Measurements from ENCODE around the gene MALT1.

The MALT1 gene

DNA sequence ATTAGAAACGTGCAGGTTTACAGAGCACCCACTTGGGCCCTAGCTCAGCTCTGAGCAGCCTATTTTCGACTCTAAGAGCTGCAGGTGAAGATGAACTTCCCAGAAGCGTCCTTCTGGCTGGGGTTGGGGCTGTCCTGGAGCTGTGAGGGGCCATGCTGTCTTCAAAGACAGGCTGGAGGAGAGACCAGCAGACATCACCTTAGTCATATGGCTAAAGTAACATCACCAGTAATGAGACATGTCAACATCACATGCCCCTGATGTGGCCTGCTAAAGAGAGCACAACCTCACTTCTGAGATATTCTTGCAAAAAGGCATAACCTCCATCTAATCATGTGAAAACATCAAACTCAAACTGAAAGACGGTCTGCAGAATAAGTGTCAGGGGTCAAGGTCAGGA, 106.2 kb downstream of the MALT1 start:
- H2AFZ ChIP-seq (ENCODE audit: low read depth, low read length, severe bottlenecking), result no peak overlapping the region
- no peak overlapping the region for H3K4me3 ChIP-seq (ENCODE audit: insufficient read depth, low read length, poor library complexity, severe bottlenecking)
- H3K27ac ChIP-seq (ENCODE audit: low read depth, low read length), result no peak overlapping the region
- no peaks in the 10 kb centered on the region for H3K27me3 ChIP-seq (ENCODE audit: low read length)
- no peaks in the 10 kb centered on the region for H3K9me2 ChIP-seq (replicated peaks; ENCODE audit: insufficient read depth, low read length)
- TF ChIP-seq, protein P1, sequence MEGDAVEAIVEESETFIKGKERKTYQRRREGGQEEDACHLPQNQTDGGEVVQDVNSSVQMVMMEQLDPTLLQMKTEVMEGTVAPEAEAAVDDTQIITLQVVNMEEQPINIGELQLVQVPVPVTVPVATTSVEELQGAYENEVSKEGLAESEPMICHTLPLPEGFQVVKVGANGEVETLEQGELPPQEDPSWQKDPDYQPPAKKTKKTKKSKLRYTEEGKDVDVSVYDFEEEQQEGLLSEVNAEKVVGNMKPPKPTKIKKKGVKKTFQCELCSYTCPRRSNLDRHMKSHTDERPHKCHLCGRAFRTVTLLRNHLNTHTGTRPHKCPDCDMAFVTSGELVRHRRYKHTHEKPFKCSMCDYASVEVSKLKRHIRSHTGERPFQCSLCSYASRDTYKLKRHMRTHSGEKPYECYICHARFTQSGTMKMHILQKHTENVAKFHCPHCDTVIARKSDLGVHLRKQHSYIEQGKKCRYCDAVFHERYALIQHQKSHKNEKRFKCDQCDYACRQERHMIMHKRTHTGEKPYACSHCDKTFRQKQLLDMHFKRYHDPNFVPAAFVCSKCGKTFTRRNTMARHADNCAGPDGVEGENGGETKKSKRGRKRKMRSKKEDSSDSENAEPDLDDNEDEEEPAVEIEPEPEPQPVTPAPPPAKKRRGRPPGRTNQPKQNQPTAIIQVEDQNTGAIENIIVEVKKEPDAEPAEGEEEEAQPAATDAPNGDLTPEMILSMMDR (IDR thresholded peaks at IDR 0.05; ENCODE audit: insufficient read depth, low read length, poor library complexity, severe bottlenecking), result no peak
- TF ChIP-seq EZH2phosphoT487 (conservative IDR thresholded peaks at IDR 0.05; ENCODE audit: low read length), result no peak
- no peaks in the 10 kb centered on the region for H3K9me3 ChIP-seq (ENCODE audit: insufficient read depth, low read length)
- no peaks in the 10 kb centered on the region for H4K20me1 ChIP-seq (ENCODE audit: low read depth, low read length)
- H3K79me2 ChIP-seq (ENCODE audit: insufficient read depth, low read length), result no peaks in the 10 kb centered on the region
- no peak overlapping the region for H3K9ac ChIP-seq (ENCODE audit: low read length)
- H3F3A ChIP-seq (ENCODE audit: insufficient read depth), result no peaks in the 10 kb centered on the region
- no peaks in the 10 kb centered on the region for H3K36me3 ChIP-seq (ENCODE audit: low read length)
- H3K4me2 ChIP-seq (ENCODE audit: low read depth, low read length, poor library complexity, severe bottlenecking), result no peak overlapping the region

GRCh38 chr18:58779529-58779928, 108.3 kb downstream of the MALT1 start:
- H3K27ac ChIP-seq (ENCODE audit: low read depth, low read length), result no peak overlapping the region
- H2AFZ ChIP-seq (ENCODE audit: low read depth, low read length, severe bottlenecking), result no peak overlapping the region
- H3K79me2 ChIP-seq (ENCODE audit: insufficient read depth, low read length), result no peaks in the 10 kb centered on the region
- no peak overlapping the region for H3K9ac ChIP-seq (ENCODE audit: low read length)
- H4K20me1 ChIP-seq (ENCODE audit: low read depth, low read length), result no peaks in the 10 kb centered on the region
- H3K27me3 ChIP-seq (ENCODE audit: low read length), result no peaks in the 10 kb centered on the region
- H3K4me2 ChIP-seq (ENCODE audit: low read depth, low read length, poor library complexity, severe bottlenecking), result no peak overlapping the region
- H3K9me2 ChIP-seq (replicated peaks; ENCODE audit: insufficient read depth, low read length), result no peaks in the 10 kb centered on the region
- H3K4me3 ChIP-seq (ENCODE audit: insufficient read depth, low read length, poor library complexity, severe bottlenecking), result no peak overlapping the region
- no peaks in the 10 kb centered on the region for H3F3A ChIP-seq (ENCODE audit: insufficient read depth)
- no peaks in the 10 kb centered on the region for H3K36me3 ChIP-seq (ENCODE audit: low read length)
- TF ChIP-seq, protein P1 (IDR thresholded peaks at IDR 0.05; ENCODE audit: insufficient read depth, low read length, poor library complexity, severe bottlenecking), result no peak
- no peak for TF ChIP-seq EZH2phosphoT487 (conservative IDR thresholded peaks at IDR 0.05; ENCODE audit: low read length)
- no peaks in the 10 kb centered on the region for H3K9me3 ChIP-seq (ENCODE audit: insufficient read depth, low read length)

DNA sequence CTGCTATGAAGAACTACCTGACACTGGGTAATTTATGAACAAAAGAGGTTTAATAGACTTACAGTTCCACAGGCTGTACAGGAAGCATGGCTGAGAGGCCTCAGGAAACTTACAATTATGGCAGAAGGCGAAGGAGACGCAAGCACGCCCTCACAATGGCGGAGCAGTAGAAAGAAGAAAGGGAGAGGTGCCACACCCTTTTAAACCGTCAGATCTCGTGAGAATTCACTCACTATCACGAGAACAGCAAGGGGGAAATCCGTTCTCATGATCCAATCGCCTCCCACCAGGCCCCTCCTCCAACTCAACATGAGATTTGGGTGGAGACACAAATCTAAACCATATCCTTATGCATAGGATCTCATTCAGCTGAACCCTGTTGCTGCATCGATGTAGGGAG, 108.8 kb downstream of the MALT1 start:
- no peak overlapping the region for H2AFZ ChIP-seq (ENCODE audit: low read depth, low read length, severe bottlenecking)
- TF ChIP-seq, protein P1 (IDR thresholded peaks at IDR 0.05; ENCODE audit: insufficient read depth, low read length, poor library complexity, severe bottlenecking), result no peak
- no peak for TF ChIP-seq EZH2phosphoT487 (conservative IDR thresholded peaks at IDR 0.05; ENCODE audit: low read length)

More for the DNA sequence above, 108.8 kb downstream of the MALT1 start:
- Histone ChIP-seq H3F3A (ENCODE audit: insufficient read depth) (no peaks in the 10 kb centered on the region), H3K9ac (ENCODE audit: low read length) (no peak overlapping the region), H3K27me3 (ENCODE audit: low read length) (no peaks in the 10 kb centered on the region), H3K27ac (ENCODE audit: low read depth, low read length) (no peak overlapping the region), H3K9me2 (replicated peaks; ENCODE audit: insufficient read depth, low read length) (no peaks in the 10 kb centered on the region), H3K79me2 (ENCODE audit: insufficient read depth, low read length) (no peaks in the 10 kb centered on the region), H3K9me3 (ENCODE audit: insufficient read depth, low read length) (no peaks in the 10 kb centered on the region), H4K20me1 (ENCODE audit: low read depth, low read length) (no peaks in the 10 kb centered on the region), H3K4me2 (ENCODE audit: low read depth, low read length, poor library complexity, severe bottlenecking) (no peak overlapping the region), H3K4me3 (ENCODE audit: insufficient read depth, low read length, poor library complexity, severe bottlenecking) (no peak overlapping the region), H3K36me3 (ENCODE audit: low read length) (no peaks in the 10 kb centered on the region)

All from SU-DHL-6 (cell line).